ENCODE measurements around the gene PIEZO1.

DNA sequence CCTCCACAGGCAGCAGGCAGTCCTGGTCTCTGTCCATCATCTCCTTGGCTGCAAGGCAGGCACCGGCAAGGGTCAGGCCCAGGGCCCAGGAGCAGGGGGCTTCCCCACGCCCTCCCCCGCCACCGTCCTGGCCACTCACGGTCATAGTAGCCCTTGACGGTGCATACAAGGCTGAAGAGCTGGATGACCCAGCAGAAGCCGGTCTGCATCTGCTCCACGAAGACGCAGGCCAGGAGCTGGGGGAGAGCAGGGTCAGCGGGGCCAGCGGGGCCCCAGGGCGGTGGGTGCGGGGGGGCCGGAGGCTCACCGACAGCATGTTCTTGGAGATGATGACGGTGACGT lies 58.6 kb downstream of the PIEZO1 start:
- TF ChIP-seq POLR2A (IDR thresholded peaks at IDR 0.05; ENCODE audit: borderline replicate concordance, extremely low read depth, insufficient read depth, insufficient read length) (no peak), EZH2 (IDR thresholded peaks at IDR 0.05) (no peak), SP1 (IDR thresholded peaks at IDR 0.05; ENCODE audit: low read depth) (no peak), POLR2AphosphoS5 (IDR thresholded peaks at IDR 0.05; ENCODE audit: low read depth, low read length) (no peak)
- TF ChIP-seq, protein P1, sequence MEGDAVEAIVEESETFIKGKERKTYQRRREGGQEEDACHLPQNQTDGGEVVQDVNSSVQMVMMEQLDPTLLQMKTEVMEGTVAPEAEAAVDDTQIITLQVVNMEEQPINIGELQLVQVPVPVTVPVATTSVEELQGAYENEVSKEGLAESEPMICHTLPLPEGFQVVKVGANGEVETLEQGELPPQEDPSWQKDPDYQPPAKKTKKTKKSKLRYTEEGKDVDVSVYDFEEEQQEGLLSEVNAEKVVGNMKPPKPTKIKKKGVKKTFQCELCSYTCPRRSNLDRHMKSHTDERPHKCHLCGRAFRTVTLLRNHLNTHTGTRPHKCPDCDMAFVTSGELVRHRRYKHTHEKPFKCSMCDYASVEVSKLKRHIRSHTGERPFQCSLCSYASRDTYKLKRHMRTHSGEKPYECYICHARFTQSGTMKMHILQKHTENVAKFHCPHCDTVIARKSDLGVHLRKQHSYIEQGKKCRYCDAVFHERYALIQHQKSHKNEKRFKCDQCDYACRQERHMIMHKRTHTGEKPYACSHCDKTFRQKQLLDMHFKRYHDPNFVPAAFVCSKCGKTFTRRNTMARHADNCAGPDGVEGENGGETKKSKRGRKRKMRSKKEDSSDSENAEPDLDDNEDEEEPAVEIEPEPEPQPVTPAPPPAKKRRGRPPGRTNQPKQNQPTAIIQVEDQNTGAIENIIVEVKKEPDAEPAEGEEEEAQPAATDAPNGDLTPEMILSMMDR (IDR thresholded peaks at IDR 0.05 in 2 of 3, conservative IDR thresholded peaks at IDR 0.05 in 1 of 3; ENCODE audit: borderline replicate concordance in 1 of 3, insufficient read depth in 1 of 3, low read depth in 2 of 3, low read length in 2 of 3): no peak
- TF ChIP-seq, protein P2, sequence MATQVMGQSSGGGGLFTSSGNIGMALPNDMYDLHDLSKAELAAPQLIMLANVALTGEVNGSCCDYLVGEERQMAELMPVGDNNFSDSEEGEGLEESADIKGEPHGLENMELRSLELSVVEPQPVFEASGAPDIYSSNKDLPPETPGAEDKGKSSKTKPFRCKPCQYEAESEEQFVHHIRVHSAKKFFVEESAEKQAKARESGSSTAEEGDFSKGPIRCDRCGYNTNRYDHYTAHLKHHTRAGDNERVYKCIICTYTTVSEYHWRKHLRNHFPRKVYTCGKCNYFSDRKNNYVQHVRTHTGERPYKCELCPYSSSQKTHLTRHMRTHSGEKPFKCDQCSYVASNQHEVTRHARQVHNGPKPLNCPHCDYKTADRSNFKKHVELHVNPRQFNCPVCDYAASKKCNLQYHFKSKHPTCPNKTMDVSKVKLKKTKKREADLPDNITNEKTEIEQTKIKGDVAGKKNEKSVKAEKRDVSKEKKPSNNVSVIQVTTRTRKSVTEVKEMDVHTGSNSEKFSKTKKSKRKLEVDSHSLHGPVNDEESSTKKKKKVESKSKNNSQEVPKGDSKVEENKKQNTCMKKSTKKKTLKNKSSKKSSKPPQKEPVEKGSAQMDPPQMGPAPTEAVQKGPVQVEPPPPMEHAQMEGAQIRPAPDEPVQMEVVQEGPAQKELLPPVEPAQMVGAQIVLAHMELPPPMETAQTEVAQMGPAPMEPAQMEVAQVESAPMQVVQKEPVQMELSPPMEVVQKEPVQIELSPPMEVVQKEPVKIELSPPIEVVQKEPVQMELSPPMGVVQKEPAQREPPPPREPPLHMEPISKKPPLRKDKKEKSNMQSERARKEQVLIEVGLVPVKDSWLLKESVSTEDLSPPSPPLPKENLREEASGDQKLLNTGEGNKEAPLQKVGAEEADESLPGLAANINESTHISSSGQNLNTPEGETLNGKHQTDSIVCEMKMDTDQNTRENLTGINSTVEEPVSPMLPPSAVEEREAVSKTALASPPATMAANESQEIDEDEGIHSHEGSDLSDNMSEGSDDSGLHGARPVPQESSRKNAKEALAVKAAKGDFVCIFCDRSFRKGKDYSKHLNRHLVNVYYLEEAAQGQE (IDR thresholded peaks at IDR 0.05; ENCODE audit: low read depth): no peak

Data from HCT116 (cell line).